Superior temporal gyrus (tissue), 1 donor: ENCODE measurements around the gene CNST.
"Not testable (repeated sequence)": the region's sequence is repeated elsewhere in the genome, so short reads cannot be mapped to it uniquely, and the experiment has no call there.

Experiments
- DNase-seq: peaks from one replicate; pipeline ENCODE4 v3.0.0-alpha.2; 2016; ENCODE audit errors: extremely low spot score

The CNST gene

DNA sequence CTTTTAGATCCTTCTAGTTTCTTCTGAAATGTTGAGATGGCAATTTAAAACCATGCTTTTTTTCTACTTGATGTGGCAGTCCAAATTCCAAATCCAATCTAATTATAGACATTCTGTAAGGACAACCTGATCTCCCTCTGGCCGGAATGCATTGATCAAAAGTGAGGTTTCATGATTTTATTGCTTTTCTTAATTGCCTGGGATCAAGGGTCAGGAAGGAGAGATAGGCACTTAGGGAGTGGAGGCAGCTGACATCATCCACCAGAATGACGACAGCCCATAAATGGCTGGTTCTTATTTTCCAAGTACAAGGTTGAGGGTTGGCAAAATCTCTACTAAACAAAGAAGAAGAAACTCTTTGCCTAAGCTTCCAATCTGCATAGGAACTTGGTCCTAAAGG lies 111.6 kb downstream of the CNST start:
- DNase-seq, result no peak

DNA sequence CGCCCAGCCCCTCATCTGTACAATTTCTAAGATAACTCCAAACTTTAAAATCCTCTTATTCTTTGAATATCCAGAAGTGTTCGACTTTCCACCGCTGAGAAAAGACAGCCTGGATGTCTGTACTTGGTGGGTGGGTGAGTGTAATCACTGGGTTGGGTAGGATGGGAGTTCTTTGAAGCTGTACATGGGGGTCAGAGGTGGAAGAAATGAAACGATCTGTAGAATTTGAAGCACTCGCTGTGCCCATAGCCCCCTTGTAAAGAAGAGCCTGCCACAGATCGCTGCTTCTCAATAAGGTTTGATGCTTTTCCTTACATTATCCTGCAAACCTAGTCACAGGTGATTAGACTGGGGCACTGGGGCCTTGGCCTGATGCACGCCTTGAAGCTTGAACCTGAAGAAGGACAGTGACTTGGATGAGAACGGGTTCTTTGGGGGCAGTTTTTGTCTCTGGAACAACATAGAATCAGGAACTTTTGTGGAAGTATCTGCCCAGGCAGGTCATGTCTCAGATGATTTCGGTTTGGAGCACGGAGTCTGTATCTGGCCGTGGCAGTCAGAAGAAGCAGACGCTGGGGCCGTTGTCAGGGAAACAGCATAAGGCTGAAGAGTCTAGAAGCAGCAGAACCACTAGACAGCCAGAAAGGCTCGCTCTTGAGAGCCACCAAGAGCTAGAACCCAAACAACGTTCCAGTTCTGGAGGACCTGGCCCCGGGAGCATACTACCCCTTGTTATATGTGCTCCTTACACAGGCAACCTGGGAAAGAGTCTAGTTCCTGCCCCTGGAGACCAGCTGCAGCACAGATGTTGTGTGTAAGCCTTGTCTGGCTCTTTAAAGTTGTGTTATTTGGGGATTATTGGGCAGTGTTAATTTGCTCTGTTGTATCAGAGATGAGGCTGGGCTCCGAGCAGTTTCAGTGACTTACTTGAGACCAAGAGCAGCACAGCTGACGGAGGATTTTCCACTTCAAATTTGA lies 112.8 kb downstream of the CNST start:
- peak; percentile 25 for DNase-seq

DNA sequence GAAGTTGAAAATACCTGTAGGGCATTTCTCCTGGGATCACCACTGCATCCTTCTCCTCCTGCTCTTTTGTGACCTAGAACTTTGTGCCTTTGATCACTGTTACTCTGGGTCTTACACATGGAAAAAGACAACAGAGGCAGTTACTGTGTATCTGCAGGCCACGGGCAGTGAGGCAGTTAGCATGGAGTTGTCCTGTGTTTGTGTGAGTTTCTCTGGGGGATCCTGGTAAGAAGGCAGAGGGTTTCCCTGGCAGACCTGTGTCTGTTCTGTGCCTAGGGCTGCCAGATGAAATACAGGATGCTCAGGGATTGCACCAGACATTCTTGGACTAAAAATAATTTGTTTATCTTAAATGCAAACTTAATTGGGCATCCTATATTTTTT lies 113.5 kb downstream of the CNST start:
- DNase-seq, result no peak

DNA sequence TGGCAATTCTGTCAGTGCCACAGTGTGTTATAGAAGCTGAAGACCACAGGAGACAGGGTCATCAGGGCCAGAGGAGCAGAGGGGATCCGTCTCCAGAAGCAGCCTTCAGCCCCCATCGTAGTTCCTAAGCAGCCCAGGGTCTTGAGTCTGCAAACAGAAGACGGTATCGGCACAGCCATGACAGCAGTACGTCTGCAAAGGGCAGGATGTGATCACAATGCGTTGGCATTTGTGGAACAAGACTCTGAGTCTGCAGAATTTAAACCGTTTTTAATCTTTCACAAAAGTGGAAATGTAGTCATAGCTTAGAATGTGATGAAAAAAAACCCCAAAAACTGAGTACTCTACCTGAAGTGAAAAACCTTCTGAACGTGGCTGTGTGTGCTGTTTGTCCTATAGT lies 113.9 kb downstream of the CNST start:
- no peak for DNase-seq

DNA sequence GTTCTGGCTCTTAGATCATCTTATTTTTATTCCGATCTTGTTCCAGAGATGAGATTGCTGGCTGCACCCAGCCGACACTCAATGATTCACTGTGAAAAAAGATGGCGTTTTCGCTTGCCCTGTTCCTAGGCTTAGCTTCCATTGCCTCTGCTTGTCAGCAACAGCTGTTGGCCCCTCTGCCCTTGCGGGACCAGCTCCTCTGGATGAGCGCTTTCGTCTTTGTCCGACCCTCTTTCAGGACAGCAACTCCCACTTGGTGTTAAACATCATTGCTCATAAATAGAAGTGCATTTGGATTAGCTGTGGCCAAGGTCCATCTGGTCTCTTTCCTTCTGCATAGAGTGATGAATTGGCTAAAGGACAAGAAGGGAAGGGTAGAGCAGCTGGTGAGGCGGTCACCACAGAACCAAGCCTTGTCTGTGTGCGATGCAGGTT lies 114.5 kb downstream of the CNST start:
- DNase-seq, result peak; percentile 51

DNA sequence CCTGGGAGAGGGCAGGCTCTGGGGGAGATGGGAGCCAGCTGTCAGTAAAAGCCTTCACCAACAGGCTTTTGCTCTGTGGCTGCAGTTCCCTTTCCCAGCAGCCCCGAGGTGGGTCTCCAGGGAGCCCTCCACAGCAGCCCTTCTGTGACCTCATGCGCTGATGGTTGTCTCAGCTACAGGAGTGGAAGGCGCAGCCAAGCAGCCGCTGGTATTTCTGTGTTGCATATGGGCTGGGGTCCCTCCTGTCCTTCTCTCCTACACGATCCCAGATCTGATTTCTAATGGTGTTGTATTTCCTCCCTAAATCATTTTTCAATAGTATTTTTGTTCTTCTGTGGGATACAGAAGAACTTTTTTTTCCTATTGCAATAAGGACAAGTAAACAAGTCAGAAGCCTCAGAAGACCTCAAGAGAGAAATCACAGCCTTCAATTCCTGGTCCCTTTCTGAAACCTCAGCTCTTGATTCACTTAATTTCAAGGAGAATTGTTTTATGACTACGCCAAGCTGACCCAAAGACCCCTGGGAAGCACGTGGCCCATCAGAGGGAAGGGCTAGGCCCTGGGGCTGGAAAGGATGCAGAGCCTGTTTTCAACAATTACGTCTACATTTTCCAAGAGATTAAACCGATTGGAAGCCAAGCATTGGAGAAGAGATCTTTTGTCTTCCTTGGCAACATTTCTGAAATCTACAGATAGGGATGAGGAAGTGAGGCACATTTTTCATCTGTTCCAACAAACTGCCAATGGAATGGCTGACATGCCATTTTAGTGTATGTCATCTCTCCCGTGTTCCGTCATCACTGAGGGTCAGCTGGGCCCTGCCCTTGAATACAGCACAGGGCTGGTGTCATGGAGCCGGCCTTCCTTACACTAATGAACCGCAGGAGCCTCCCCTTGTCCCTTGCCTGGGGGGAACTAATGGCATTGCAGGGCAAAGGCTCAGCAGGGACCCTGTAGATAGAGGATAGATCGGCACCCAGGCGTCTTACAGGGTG lies 115.9 kb downstream of the CNST start:
- DNase-seq, result no peak

DNA sequence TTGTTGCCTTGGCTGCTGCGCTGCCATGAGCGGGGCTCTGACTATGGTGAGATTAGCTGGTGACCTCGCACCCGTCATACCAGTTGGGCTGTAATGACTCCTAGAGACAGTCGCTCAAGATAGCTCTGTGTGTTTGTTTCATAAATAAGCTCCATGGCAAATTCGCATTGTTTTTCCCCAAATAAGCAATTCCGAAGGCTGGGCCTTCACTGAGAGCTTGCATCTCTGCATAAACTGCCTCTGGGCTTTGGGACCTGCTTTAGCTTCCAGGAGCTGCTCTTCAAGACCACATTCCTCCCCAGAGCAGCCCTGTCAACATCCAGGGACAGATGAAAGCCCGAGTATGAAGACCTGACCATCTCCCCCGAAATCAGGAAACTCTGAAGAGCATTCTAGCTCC lies 117.3 kb downstream of the CNST start:
- no peak for DNase-seq

DNA sequence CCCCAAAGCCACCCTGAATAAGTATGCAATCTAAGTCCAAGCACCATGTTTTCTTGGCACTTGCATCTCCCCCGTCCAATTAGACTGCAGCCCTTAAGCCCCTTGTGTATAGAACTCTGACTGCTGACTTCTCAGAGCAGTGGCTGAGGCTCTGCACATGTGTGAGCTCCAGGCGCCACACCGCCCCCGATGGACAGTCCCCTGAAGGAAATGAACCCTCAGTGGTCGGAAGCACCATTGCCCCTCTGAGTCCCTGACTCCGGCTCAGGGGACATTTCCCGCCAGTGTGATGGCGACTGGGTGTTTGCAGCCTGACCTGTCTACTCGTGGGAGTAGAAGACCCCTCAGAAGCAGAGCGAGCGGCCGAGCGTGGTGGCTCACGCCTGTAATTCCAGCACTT lies 120.7 kb downstream of the CNST start:
- DNase-seq, result no peak

DNA sequence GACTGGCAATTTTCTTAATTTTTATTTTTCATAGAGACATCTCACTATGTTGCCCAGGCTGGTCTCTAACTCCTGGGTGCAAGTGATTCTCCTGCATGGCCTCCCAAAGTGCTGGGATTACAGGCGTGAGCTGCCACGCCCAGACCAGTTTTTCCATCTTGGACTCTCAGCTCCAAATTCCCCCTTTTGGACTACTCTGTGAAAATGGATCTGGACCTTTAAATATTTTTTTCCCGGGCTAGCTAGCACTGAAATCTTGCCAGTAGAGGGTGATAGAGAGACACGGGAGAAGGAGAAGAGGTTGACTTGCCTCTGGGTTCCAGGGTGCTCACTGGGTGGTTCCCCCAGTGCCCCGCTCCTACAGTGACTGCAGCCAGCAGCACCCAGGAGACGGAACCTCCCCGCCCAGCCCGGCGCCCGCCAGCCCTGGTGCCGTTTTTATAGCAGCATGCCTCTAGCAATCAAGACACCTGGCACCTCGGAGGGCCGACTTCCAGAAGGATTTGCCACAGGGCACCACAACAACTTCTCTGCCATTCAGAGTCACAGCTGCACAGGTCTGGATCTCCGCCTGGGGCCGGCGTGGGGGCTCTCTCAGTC lies 123.3 kb downstream of the CNST start:
- DNase-seq, result peak; percentile 92

DNA sequence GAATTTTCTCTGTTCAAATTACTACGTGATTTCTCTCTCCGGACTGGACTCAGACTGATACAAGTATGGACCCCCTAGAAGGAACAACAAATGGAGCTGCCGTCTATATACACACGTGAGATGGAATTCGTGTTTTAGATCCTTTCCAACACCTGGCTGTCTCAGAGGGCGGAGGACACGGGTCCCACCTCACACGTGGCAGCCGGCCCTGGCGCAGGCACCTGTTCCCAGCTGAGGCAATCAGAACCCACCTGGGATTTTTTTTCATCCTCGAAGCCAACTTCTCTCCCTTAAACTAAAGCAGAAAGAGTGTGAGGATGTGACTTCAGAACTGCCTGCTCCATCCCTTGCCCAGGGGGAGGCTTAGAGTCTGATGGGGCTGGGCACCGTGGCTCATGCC lies 123.8 kb downstream of the CNST start:
- DNase-seq, result no peak

DNA sequence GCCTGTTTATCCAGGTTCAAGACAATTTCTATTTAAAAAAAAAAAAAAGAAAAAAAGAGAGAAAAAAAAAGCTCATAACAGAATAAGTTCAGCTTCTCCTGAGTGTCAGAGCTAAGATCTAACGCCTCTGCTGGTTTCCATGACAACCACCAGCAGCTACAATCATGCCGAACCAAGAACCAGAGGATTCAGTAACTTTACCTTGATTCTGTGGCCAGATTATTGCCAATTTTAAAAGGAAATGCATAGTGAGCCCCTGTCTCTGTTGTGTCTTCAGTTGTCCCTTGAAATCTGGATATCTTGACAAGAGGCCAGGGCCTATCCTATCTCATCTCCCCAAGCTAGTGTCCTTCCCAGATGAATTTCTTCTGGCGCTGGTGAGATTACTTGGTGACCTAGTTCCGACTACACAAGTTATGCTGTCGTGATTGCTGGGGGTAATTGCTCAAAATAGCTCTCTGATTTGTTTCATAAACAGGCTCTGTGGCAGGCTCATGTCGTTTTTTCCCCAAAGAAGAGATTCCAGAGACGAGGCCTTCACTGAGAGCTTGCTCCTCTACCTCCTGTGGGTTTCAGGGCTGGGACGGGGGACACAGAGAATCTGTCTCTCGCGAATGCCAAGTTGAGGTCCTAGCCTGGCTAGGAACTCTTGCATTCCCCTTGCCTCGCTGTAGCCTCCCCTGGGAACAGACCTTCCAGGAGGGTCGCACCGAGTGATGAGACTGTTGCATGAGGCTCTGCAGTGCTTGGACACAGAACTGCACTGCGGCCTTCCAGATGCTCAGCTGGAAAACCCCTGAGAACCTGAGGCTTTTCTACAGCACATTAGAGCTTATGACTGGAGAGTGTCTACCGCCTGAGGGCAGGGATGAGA lies 125.6 kb downstream of the CNST start:
- peak; percentile 58 for DNase-seq

DNA sequence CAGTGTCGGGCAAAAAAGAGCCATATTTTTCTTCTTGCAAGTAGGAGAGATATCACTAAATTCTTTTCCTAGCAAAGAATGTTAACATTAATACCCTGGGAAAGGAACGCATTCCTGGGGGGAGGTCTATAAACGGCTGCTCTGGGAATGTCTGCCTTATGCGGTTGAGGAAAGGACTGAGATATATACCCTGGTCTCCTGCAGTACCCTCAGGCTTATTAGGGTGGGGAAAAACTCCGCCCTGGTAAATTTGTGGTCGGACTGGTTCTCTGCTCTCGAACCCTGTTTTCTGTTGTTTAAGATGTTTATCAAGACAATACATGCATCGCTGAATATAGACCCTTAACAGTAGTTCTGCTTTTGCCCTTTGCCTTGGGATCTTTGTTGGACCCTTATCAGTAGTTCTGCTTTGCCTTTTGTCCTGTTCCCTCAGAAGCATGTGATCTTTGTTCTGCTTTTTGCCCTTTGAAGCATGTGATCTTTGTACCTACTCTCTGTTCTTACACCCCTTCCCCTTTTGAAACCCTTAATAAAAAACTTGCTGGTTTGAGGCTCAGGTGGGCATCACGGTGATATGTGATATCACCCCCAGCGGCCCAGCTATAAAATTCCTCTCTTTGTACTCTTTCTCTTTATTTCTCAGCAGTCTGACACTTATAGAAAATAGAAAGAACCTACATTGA lies 128.1 kb downstream of the CNST start:
- DNase-seq, result not testable (repeated sequence)

DNA sequence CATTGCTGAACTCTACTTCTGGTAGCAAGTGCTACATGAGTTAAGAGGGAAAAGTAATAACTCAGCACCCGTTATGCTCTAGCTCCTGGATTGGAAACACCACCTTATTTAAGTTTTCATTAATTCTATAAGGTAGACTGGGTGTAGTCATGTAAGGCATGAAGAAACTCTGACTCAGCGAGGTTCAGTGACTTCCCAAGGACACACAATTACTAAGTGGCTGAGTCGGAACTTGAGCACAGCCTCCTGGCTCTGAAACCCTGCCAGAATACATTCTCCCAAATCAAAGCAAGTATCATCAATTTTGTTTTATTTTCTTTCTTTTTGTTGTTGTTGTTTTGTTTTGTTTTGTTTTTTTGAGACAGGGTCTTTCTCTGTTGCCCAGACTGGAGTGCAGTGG lies 128.9 kb downstream of the CNST start:
- DNase-seq, result no peak

DNA sequence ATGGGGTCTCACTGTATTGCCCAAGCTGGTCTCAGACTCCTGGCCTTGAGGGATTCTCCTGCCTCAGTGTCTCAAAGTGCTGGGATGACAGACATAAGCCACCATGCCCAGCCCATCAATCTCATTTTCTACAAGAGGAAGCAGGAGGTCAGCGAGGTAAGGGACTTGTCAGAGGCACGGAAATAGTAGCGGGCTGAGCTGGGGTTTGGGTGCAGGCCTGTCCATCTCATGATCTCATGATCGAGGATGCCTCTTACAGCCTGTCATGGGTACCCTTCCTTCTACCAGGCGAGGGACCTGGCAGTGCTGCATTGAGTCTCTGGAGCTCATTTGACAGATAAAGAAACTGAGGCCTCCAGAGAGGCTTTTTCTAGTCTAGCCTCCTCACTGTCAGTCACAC lies 129.4 kb downstream of the CNST start:
- no peak for DNase-seq

DNA sequence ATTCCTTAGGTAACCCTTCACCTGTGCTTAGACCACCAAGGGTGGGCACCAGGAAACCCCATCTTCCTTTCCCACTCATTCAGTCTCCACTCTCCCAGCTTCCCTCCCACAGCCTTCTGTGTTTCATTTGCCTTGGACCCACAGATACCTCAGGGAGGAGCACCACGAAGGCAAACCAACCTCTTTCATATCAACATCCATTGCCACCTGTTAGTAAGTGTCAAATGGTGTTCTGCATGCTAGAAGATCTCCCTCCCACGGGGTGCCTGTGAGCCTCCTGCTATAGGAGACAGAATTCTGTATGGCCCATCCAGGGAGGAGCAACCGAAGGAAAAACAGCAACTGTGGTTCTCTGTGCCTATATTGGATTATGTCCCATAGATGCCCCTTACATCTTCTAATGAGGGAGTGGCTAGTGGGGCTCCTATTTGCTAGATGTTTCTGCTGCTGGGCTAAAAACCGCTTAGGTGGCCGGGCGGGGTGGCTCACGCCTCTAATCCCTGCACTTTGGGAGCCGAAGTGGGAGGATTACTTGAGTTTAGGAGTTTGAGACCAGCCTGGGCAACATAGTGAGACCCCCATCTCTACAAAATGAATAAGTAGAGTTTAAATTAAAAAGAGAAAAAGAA lies 132.3 kb downstream of the CNST start:
- DNase-seq, result no peak

DNA sequence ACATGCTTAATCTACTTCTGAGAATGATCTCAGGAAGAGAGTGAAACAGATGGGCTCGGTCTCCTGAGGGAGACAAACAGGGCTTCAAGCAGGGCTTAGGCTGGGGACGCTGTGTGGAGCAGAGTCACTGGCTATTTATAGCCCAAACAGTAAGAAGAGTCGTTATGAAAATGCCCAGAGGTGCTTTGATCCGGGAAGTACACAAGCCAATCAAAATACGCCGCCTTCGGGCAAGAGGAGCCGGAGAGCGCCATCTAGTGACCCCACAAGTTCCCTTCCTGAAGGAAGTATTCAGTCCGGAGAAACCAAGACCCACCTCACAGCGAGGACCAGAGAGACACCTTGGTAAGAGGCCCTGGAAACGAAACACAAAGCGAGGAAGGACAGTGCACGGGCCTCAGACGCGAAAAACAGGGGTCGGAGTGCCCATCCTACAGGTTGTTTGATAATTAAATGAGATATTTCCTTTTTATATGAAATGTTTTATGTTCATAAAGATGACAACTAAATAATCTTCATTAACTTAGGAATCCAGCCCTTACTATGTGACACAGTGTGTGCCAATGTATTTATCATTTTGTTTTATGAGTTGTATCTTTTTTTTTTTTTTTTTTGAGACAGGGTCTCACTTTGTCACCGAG lies 133.0 kb downstream of the CNST start:
- peak; percentile 87 for DNase-seq

DNA sequence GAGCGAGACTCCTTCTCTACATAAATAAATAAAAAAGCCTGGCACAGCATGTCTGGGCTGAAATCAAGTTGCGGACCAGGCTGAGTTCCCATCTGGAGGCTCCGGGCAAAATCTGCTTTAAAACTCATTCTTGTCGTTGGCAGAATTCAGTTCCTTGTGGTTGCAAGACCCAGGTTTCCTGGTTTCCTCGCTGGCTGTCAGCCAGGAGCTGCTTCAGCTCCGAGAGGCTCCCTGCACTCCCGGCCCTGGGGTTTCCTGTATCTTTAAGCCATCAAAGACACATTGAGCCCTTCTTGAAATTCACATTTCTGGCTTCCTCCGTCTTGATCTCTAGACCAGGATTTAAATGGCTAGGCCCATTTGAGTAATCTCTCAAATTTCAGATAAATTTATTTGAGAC lies 137.3 kb downstream of the CNST start:
- DNase-seq, result no peak

DNA sequence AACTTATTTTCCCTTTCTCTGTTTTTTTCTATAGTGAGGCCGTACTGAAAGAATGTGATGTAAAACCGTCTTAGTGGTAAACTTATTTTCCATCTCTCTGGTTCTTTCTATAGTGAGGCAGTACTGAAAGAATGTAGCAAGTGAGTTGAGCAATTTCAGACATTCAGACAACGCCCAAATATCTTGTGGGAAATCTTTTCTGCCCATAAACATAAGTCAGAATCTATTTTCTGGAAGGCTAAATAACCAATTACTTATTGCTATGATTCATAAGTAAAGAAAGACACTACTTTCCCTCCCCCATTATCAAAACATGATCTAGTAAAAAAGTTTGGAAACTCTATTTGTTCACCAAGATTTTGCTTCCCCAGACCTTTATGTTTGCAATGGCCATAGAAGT lies 139.1 kb downstream of the CNST start:
- no peak for DNase-seq

DNA sequence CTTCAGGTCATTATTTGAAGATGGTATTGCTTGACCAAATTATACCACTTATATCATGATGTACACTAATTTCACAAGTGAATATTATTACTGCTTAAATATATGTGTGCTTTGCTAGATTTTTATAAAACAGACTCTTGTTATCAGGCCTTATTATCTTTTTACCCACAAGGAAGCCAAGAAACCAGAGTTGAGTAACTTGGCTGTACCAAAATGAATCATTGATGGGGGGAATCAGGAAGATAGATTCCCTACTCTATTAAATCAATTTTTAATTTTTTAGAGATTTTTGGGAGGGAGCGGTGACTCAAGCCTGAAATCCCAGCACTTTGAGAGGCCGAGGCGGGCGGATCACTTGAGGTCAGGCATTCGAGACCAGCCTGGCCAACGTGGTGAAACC lies 141.9 kb downstream of the CNST start:
- no peak for DNase-seq
